CD4-positive, alpha-beta T cell (primary cell): Measurements from ENCODE around the gene ST6GAL1. TPM values are rescaled to one million over a fixed set of nuclear protein-coding genes. Genes with fewer than 3 reads are reported as not detected.

Experiments
- ATAC-seq: fragments of 200-7000 bp; cut with Tn5 transposase; one replicate; pipeline ENCODE4 v1.10.0; 2022; ENCODE audit warnings: mild to moderate bottlenecking; ENCODE audit not compliant: poor library complexity
- CTCF ChIA-PET: fragments of 350-600 bp; sonication (Branson Sonifier 250); formaldehyde crosslinking; loops from one replicate; lab custom pipeline; 2021; ENCODE audit warnings: antibody characterized with exemption, inconsistent platforms; lab: Charles Lee
- POLR2A ChIA-PET: fragments of 350-600 bp; sonication (Branson Sonifier 250); formaldehyde crosslinking; loops from one replicate; lab custom pipeline; 2021; ENCODE audit warnings: antibody characterized with exemption, inconsistent platforms; lab: Charles Lee
- DNase-seq, 14 experiments: peaks; one replicate each; pipeline ENCODE4 v3.0.0-alpha.2; 2013 to 2020; ENCODE audit warnings: mixed read lengths in 2 of 14
- H3K27ac ChIP-seq, 2 donors: one replicate each; pipeline versions ENCODE4 v1.5.1 to v1.7.0; 2013; ENCODE audit warnings: low read length in 2 of 2, low read depth in 1 of 2, mild to moderate bottlenecking in 1 of 2
- H3K27me3 ChIP-seq, 2 experiments: 1 replicate in 1 of 2; 2 replicates in 1 of 2; pipeline versions ENCODE4 v1.6.1 to v1.7.0; 2013; ENCODE audit warnings: low read length in 2 of 2, control low read depth in 1 of 2, mild to moderate bottlenecking in 1 of 2, moderate library complexity in 1 of 2; ENCODE audit not compliant: insufficient read depth in 2 of 2, control insufficient read depth in 1 of 2
- H3K36me3 ChIP-seq: one replicate; pipeline ENCODE4 v1.6.1; 2013; ENCODE audit warnings: low read length, control low read depth; ENCODE audit not compliant: insufficient read depth
- H3K4me1 ChIP-seq: one replicate; pipeline ENCODE4 v1.6.1; 2013; ENCODE audit warnings: low read length, control low read depth; ENCODE audit not compliant: insufficient read depth
- H3K4me3 ChIP-seq: one replicate; pipeline ENCODE4 v1.5.1; 2013; ENCODE audit warnings: mild to moderate bottlenecking, low read length, moderate library complexity
- H3K9me3 ChIP-seq, 2 experiments: 1 replicate in 1 of 2; 2 replicates in 1 of 2; pipeline versions ENCODE4 v1.6.1 to v1.7.0; 2013; ENCODE audit warnings: low read length in 2 of 2, mild to moderate bottlenecking in 2 of 2, control low read depth in 1 of 2, moderate library complexity in 1 of 2; ENCODE audit not compliant: control insufficient read depth in 1 of 2, insufficient read depth in 1 of 2
- H3K27ac Mint-ChIP-seq: one replicate; pipeline ENCODE4 v1.8.0; 2020; ENCODE audit warnings: mixed read lengths
- H3K27me3 Mint-ChIP-seq: one replicate; pipeline ENCODE4 v1.8.0; 2021; ENCODE audit warnings: mixed read lengths
- H3K36me3 Mint-ChIP-seq: one replicate; pipeline ENCODE4 v1.8.0; 2021; ENCODE audit warnings: low read depth, mixed read lengths
- H3K4me1 Mint-ChIP-seq: one replicate; pipeline ENCODE4 v1.8.0; 2021; ENCODE audit warnings: low read depth, mixed read lengths
- H3K4me3 Mint-ChIP-seq: one replicate; pipeline ENCODE4 v1.8.0; 2020; ENCODE audit warnings: mild to moderate bottlenecking, mixed read lengths
- H3K9me3 Mint-ChIP-seq: one replicate; pipeline ENCODE4 v1.8.0; 2020; ENCODE audit warnings: mixed read lengths
- CTCF ChIP-seq: fragments of 200-600 bp; IDR thresholded peaks from one replicate; pipeline ENCODE4 v1.8.0; 2022; ENCODE audit warnings: antibody characterized with exemption, mild to moderate bottlenecking
- intact Hi-C, 2 experiments: fragments of 100-400 bp; cut with DNase I in 1 of 2; cut with micrococcal nuclease in 1 of 2; formaldehyde crosslinking; loops; one replicate each; pipeline versions ENCODE4 v1.15.1 to v1.9.0; 2023 to 2025; cut with DNase I, micrococcal nuclease
- total RNA-seq, 174 experiments: library from RNA in 2 of 174; stranded (reverse) in 2 of 174; gene quantifications; one replicate each; pipeline ENCODE4 v1.2.3 and lab custom pipeline; 2021 to 2026

Gene ST6GAL1
- total RNA-seq, 2 experiments from 2014 or later, result 27.6 to 29.1 TPM

- DNase-seq (no peak), ATAC-seq (no peak)
- TF ChIP-seq CTCF, result no peak
- ChIA-PET CTCF (interaction anchor here (1.4 to 2.1 kb wide), 2 partner anchors 18 to 273 kb away, joined by 5 to 9 read pairs; partner anchors contain the start of gene RPL39L), POLR2A (no interaction called here)
- Mint-ChIP-seq H3K27ac (no peak overlapping the region), H3K27me3 (no peaks in the 10 kb centered on the region), H3K9me3 (peaks cover 2% of the 10 kb centered on the region), H3K4me3 (no peak overlapping the region), H3K4me1 (no peaks in the 10 kb centered on the region), H3K36me3 (no peaks in the 10 kb centered on the region)
- Histone ChIP-seq H3K9me3 (no peaks in the 10 kb centered on the region), H3K27ac (no peak overlapping the region), H3K4me3 (no peak overlapping the region), H3K4me1 (no peaks in the 10 kb centered on the region), H3K27me3 (no peaks in the 10 kb centered on the region), H3K36me3 (no peaks in the 10 kb centered on the region)
- intact Hi-C loops, result no loop called here
Observed at GRCh38 chr3:187122261-187122660, 191.9 kb downstream of the ST6GAL1 start.

GRCh38 chr3:187125319-187126031 is 195.1 kb downstream of the ST6GAL1 start:
- Mint-ChIP-seq H3K27ac (no peak overlapping the region), H3K36me3 (peaks cover 2% of the 10 kb centered on the region), H3K4me3 (no peak overlapping the region), H3K27me3 (no peaks in the 10 kb centered on the region), H3K4me1 (peaks cover 20% of the 10 kb centered on the region), H3K9me3 (peaks cover 3% of the 10 kb centered on the region)
- ATAC-seq, result no peak
- Histone ChIP-seq H3K27ac (no peak overlapping the region), H3K27me3 (no peaks in the 10 kb centered on the region), H3K4me3 (no peak overlapping the region), H3K36me3 (no peaks in the 10 kb centered on the region), H3K4me1 (peaks cover 6% of the 10 kb centered on the region), H3K9me3 (no peaks in the 10 kb centered on the region)
- POLR2A ChIA-PET, result interaction anchor here (1.5 kb wide), 1 partner anchor 14 kb away, joined by 5 read pairs; the partner anchor contains the start of gene RPL39L
- intact Hi-C loops, result no loop called here
- DNase-seq, result no peak
- no peak for TF ChIP-seq CTCF
- CTCF ChIA-PET, result interaction anchor here (1.1 kb wide), 1 partner anchor 14 kb away, joined by 4 read pairs; the partner anchor contains the start of gene RPL39L

Other genes starting within 250 kb of the ST6GAL1 start
- not detected for gene KNG1, start 213.2 kb upstream of the ST6GAL1 start, total RNA-seq
- 1,000 to 10,000 TPM; 1,039 to 1,046 TPM for gene EIF4A2, start 146.9 kb upstream of the ST6GAL1 start, total RNA-seq
- 10 to 100 TPM in 1 of 2 experiments, 1 to 10 TPM in 1; 8.6 to 12.6 TPM for gene RFC4, start 124.0 kb upstream of the ST6GAL1 start, total RNA-seq
- not detected for gene ADIPOQ, start 87.8 kb upstream of the ST6GAL1 start, total RNA-seq
- 1 to 10 TPM; 1.1 to 1.7 TPM for gene RPL39L, start 209.0 kb downstream of the ST6GAL1 start, total RNA-seq